ENCODE results near the gene OPRD1. TPM values are rescaled to one million over a fixed set of nuclear protein-coding genes. Genes with fewer than 3 reads are reported as not detected.

OPRD1 gene
- polyA plus RNA-seq, 3 donors, result 0.01 TPM; not detected in 2

DNA sequence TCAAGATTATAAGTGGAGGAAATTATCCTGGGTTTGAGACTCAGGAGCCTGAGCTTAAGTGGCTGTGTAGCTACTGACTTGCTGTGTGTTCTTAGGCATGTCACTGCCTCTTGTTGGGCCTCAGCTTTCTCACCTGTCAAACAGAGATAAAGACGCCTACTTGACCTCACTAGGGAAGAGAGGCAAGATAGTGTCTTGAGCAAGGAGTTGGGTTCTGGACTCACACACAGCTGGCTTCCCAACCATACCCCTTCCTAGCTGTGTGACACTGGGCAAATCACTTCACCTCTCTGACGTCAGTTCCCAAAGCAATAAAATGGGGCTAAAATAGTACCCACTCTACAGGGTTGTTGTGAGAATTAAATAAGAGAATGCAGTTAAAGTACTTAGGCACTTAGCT, 90.8 kb downstream of the OPRD1 start:
- Mint-ChIP-seq H3K4me3 (no peak overlapping the region), H3K36me3 (peaks cover 20 to 27% of the 10 kb centered on the region in 2 donors)
- no CpG with 5 or more reads among the region's 2 CpGs for WGBS (ENCODE audit: insufficient coverage)

GRCh38 chr1:28905921-28906666, 94.1 kb downstream of the OPRD1 start:
- Histone ChIP-seq H4K20me1 (ENCODE audit: insufficient read depth, low read length) (peaks cover 21% of the 10 kb centered on the region), H3K27ac (ENCODE audit: low read depth in 1 of 2, low read length in 2 of 2) (no peak overlapping the region), H3K9ac (ENCODE audit: insufficient read depth, low read length, poor library complexity, severe bottlenecking) (no peak overlapping the region), H3K36me3 (replicated peaks in 1 of 2; ENCODE audit: control insufficient read depth in 1 of 2, insufficient read depth in 2 of 2, low read length in 2 of 2) (no peaks in the 10 kb centered on the region), H3K79me2 (ENCODE audit: insufficient read depth, low read length) (peaks cover 33% of the 10 kb centered on the region), H3K4me2 (replicated peaks; ENCODE audit: extremely low read depth, low read length, poor library complexity, severe bottlenecking) (no peak overlapping the region), H3K9me3 (replicated peaks in 1 of 2; ENCODE audit: control insufficient read depth in 1 of 2, insufficient read depth in 1 of 2, low read length in 2 of 2) (peaks cover 0 to 6% of the 10 kb centered on the region in 2 donors), H3K27me3 (ENCODE audit: control insufficient read depth in 2 of 2, insufficient read depth in 2 of 2, low read length in 2 of 2) (no peaks in the 10 kb centered on the region), H3K4me1 (ENCODE audit: control insufficient read depth in 1 of 2, insufficient read depth in 2 of 2, low read length in 2 of 2) (no peaks in the 10 kb centered on the region), H2AFZ (ENCODE audit: insufficient read depth, low read depth, low read length, poor library complexity, severe bottlenecking) (no peak overlapping the region), H3K4me3 (replicated peaks in 1 of 3; ENCODE audit: low read depth in 2 of 3, low read length in 3 of 3) (no peak overlapping the region)
- Mint-ChIP-seq H3K27me3 (ENCODE audit: low read depth in 3 of 3) (no peaks in the 10 kb centered on the region), H3K36me3 (peaks cover 19 to 25% of the 10 kb centered on the region in 2 donors), H3K27ac (peak overlapping the region in 1 of 7 donors; percentile 14), H3K9me3 (peaks cover 0 to 11% (median 6%) of the 10 kb centered on the region in 7 donors), H3K4me3 (no peak overlapping the region), H3K4me1 (no peaks in the 10 kb centered on the region)
- intact Hi-C loops (cut with micrococcal nuclease), result no loop called here
- 90% methylated on average over 2 of the region's 8 CpGs for WGBS (ENCODE audit: insufficient coverage)
- DNase-seq, result no peak
- TF ChIP-seq, protein P1, sequence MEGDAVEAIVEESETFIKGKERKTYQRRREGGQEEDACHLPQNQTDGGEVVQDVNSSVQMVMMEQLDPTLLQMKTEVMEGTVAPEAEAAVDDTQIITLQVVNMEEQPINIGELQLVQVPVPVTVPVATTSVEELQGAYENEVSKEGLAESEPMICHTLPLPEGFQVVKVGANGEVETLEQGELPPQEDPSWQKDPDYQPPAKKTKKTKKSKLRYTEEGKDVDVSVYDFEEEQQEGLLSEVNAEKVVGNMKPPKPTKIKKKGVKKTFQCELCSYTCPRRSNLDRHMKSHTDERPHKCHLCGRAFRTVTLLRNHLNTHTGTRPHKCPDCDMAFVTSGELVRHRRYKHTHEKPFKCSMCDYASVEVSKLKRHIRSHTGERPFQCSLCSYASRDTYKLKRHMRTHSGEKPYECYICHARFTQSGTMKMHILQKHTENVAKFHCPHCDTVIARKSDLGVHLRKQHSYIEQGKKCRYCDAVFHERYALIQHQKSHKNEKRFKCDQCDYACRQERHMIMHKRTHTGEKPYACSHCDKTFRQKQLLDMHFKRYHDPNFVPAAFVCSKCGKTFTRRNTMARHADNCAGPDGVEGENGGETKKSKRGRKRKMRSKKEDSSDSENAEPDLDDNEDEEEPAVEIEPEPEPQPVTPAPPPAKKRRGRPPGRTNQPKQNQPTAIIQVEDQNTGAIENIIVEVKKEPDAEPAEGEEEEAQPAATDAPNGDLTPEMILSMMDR (IDR thresholded peaks at IDR 0.05), result no peak

More for the DNA sequence above, 90.8 kb downstream of the OPRD1 start:
- peaks cover 0 to 6% of the 10 kb centered on the region in 2 donors for H3K9me3 ChIP-seq (replicated peaks in 1 of 2; ENCODE audit: control insufficient read depth in 1 of 2, insufficient read depth in 1 of 2, low read length in 2 of 2)
- H3K9me3 Mint-ChIP-seq, result peaks cover 0 to 11% (median 6%) of the 10 kb centered on the region in 7 donors
- TF ChIP-seq, protein P1 (IDR thresholded peaks at IDR 0.05), result no peak
- DNase-seq, result no peak
- no peak overlapping the region for H3K27ac ChIP-seq (ENCODE audit: low read depth in 1 of 2, low read length in 2 of 2)
- peaks cover 35% of the 10 kb centered on the region for H3K79me2 ChIP-seq (ENCODE audit: insufficient read depth, low read length)
- H3K27ac Mint-ChIP-seq, result no peak overlapping the region
- peaks cover 38% of the 10 kb centered on the region for H4K20me1 ChIP-seq (ENCODE audit: insufficient read depth, low read length)
- H3K4me2 ChIP-seq (replicated peaks; ENCODE audit: extremely low read depth, low read length, poor library complexity, severe bottlenecking), result no peak overlapping the region
- peaks cover 22% of the 10 kb centered on the region for H3K4me1 Mint-ChIP-seq
- H3K9ac ChIP-seq (ENCODE audit: insufficient read depth, low read length, poor library complexity, severe bottlenecking), result no peak overlapping the region
- H2AFZ ChIP-seq (ENCODE audit: insufficient read depth, low read depth, low read length, poor library complexity, severe bottlenecking), result no peak overlapping the region
- intact Hi-C loops (cut with micrococcal nuclease), result no loop called here
- no peak overlapping the region for H3K4me3 ChIP-seq (replicated peaks in 1 of 3; ENCODE audit: low read depth in 2 of 3, low read length in 3 of 3)
- no peaks in the 10 kb centered on the region for H3K36me3 ChIP-seq (replicated peaks in 1 of 2; ENCODE audit: control insufficient read depth in 1 of 2, insufficient read depth in 2 of 2, low read length in 2 of 2)
- no peaks in the 10 kb centered on the region for H3K27me3 Mint-ChIP-seq (ENCODE audit: low read depth in 3 of 3)
- H3K4me1 ChIP-seq (ENCODE audit: control insufficient read depth in 1 of 2, insufficient read depth in 2 of 2, low read length in 2 of 2), result peaks cover 21 to 22% of the 10 kb centered on the region in 2 donors
- no peaks in the 10 kb centered on the region for H3K27me3 ChIP-seq (ENCODE audit: control insufficient read depth in 2 of 2, insufficient read depth in 2 of 2, low read length in 2 of 2)

Measured in CD14-positive monocyte (primary cell).